A549 (cell line): ENCODE measurements around the gene NNT.

Experiments
- CBX2 ChIP-seq: fragments of 200-600 bp; sonication (generic); IDR thresholded peaks from 2 replicates; pipeline ENCODE4 v1.6.1; 2016; ENCODE audit warnings: low read depth, mild to moderate bottlenecking, borderline replicate concordance
- CTCF ChIP-seq: fragments of >200 bp; sonication (Bioruptor Twin); formaldehyde crosslinking; IDR thresholded peaks from 3 replicates; pipeline ENCODE4 v1.5.1; 2016
- EP300 ChIP-seq, 2 experiments: fragments of >200 bp; sonication (Bioruptor Twin); formaldehyde crosslinking; IDR thresholded peaks; 2 replicates in 1 of 2; 3 replicates in 1 of 2; pipeline ENCODE4 v1.6.1; 2016 to 2017
- GATA3 ChIP-seq: IDR thresholded peaks from 2 replicates; pipeline ENCODE4 v1.6.1; 2012; ENCODE audit warnings: borderline replicate concordance
- MAX ChIP-seq: IDR thresholded peaks from 2 replicates; pipeline ENCODE4 v1.6.1; 2012
- POLR2AphosphoS2 ChIP-seq: conservative IDR thresholded peaks from 2 replicates; pipeline ENCODE4 v1.6.1; 2012; ENCODE audit warnings: low read length, improper control_type of control experiment, inconsistent platforms

- TF ChIP-seq GATA3 (no peak), CTCF (no peak), EP300 (IDR thresholded peaks at IDR 0.05) (no peak), CBX2 (no peak), POLR2AphosphoS2 (no peak), MAX (no peak)
Measured at GRCh38 chr5:43711496-43711895, 108.5 kb downstream of the NNT start.
